AG04450 (cell line): ENCODE results near the gene FRMD4A. TPM values are rescaled to one million over a fixed set of nuclear protein-coding genes. Genes with fewer than 3 reads are reported as not detected.

Source experiments
- CTCF ChIA-PET: fragments of 300-600, 350-600 bp; formaldehyde crosslinking; extraction: SDS; loops from one replicate; lab custom pipeline; 2022; ENCODE audit warnings: antibody characterized with exemption, inconsistent platforms; lab: Charles Lee
- POLR2A ChIA-PET: fragments of 350-600 bp; formaldehyde crosslinking; extraction: SDS; loops from one replicate; lab custom pipeline; 2021; ENCODE audit warnings: antibody characterized with exemption, inconsistent platforms; lab: Yijun Ruan, JAX
- DNase-seq: peaks from one replicate; pipeline ENCODE4 v3.0.0-alpha.2; 2011; ENCODE audit warnings: low read depth, low spot score
- H3K27ac ChIP-seq: one replicate; pipeline ENCODE4 v1.5.1; 2012; ENCODE audit warnings: low read depth, low read length, control low read depth
- H3K27me3 ChIP-seq: one replicate; pipeline ENCODE4 v1.6.0; 2012; ENCODE audit warnings: low read length; ENCODE audit not compliant: control insufficient read depth, insufficient read depth
- H3K4me3 ChIP-seq: 2 replicates; pipeline ENCODE4 v1.5.1; 2011; ENCODE audit warnings: mild to moderate bottlenecking, low read depth, low read length, control low read depth
- H3K9me3 ChIP-seq: 2 replicates; pipeline ENCODE4 v1.5.1; 2012; ENCODE audit warnings: low read length; ENCODE audit not compliant: control insufficient read depth, insufficient read depth
- polyA plus RNA-seq: library from polyadenylated mRNA; depleted of rRNA; stranded (reverse); fragments of >200 nt; gene quantifications from 2 replicates; pipeline ENCODE4 v1.2.3, GENCODE V29; 2011
- TF ChIP-seq, protein P1 (sequence below): IDR thresholded peaks from 2 replicates; pipeline ENCODE4 v1.5.1; 2011; ENCODE audit warnings: low read depth, low read length, control low read depth, inconsistent platforms

Gene FRMD4A
- polyA plus RNA-seq, 1 experiment: 45.7 TPM

DNA sequence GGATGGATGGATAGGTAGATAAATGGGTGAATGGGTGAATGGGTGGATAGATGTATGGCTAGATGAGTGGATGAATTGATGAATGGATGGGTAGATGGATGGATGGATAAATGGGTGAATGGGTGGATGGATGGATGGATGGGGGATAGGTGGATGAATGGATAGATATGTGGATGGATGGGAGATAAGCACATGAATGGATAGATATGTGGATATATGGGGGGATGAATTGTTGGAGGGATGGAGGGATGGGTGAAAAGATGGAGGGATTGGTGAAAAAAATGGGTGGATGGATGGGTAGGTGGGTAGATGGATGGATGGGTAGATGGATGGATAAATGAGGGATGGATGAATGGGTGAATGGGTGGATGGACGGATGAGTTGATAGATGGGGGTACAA, 196.4 kb downstream of the FRMD4A start:
- TF ChIP-seq, protein P1, sequence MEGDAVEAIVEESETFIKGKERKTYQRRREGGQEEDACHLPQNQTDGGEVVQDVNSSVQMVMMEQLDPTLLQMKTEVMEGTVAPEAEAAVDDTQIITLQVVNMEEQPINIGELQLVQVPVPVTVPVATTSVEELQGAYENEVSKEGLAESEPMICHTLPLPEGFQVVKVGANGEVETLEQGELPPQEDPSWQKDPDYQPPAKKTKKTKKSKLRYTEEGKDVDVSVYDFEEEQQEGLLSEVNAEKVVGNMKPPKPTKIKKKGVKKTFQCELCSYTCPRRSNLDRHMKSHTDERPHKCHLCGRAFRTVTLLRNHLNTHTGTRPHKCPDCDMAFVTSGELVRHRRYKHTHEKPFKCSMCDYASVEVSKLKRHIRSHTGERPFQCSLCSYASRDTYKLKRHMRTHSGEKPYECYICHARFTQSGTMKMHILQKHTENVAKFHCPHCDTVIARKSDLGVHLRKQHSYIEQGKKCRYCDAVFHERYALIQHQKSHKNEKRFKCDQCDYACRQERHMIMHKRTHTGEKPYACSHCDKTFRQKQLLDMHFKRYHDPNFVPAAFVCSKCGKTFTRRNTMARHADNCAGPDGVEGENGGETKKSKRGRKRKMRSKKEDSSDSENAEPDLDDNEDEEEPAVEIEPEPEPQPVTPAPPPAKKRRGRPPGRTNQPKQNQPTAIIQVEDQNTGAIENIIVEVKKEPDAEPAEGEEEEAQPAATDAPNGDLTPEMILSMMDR: no peak
- H3K27me3 ChIP-seq: peaks cover 20% of the 10 kb centered on the region
- CTCF ChIA-PET: no interaction called here
- no peak for DNase-seq
- no peak overlapping the region for H3K4me3 ChIP-seq
- H3K27ac ChIP-seq: no peak overlapping the region
- no peaks in the 10 kb centered on the region for H3K9me3 ChIP-seq
- POLR2A ChIA-PET: no interaction called here

DNA sequence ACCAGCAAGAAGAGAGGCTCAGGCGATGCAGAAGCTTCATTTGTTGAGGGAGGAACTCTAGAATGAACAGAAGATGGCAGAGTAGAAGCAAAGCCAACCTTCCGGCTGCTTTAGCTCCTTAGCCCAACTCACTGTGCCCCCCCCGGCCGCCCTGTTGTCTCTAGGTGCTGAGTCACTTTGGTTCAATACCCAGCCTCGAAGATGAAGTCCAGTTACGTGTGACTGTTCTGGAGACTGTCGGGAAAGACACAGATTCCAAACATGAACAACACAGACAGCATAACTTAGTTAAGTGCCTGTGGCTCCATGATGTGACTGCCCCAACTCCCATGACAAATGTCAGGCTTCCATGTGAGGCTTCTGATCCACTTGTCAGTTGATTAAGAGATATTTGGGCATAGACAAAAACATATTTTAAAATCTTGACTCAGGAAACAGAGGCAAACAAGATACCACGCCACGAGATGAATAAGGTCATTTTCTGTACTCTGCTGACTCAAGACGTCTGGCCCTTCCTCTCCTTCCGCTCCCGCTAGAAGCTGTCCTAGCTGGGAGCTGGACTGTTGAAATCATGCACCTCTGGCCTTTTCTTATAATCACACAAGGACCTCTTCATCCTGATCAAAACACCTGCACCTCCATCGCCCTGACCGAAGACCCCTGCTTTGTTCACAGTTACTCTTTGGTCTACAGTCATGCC, 199.3 kb downstream of the FRMD4A start:
- no peak overlapping the region for H3K4me3 ChIP-seq
- no peak for DNase-seq
- ChIA-PET POLR2A (interaction anchor here (0.5 kb wide), 1 partner anchor 126 kb away, joined by 3 read pairs; no protein-coding TSS in a partner anchor), CTCF (no interaction called here)
- peaks cover 4% of the 10 kb centered on the region; the same call in 1 of the 2 replicates for H3K9me3 ChIP-seq
- peaks cover 16% of the 10 kb centered on the region for H3K27me3 ChIP-seq
- TF ChIP-seq, protein P1: no peak
- H3K27ac ChIP-seq: no peak overlapping the region

DNA sequence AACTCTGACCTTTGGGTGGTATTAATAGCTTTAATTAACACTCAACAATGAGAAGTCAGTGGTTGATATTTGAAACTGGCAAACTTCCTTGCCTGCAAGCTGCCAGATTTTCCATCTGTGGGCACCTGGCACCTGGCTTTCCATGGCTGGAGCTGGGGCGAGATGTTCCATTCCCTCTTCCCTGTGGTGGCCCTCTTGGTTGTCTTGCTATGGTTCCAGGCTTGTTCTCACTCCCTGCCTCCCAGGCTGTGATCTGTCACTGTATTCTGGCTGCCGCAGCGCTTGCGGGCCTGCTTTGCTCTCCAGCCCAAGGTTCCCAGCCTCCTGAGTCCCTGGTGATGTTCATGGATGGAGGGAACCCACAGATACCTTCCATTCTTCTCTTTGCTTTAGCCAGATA, 201.0 kb downstream of the FRMD4A start:
- H3K27ac ChIP-seq: no peak overlapping the region
- ChIA-PET CTCF (no interaction called here), POLR2A (no interaction called here)
- no peak overlapping the region for H3K4me3 ChIP-seq
- TF ChIP-seq, protein P1: no peak
- peaks cover 4% of the 10 kb centered on the region; the same call in 1 of the 2 replicates for H3K9me3 ChIP-seq
- H3K27me3 ChIP-seq: peaks cover 12% of the 10 kb centered on the region
- DNase-seq: no peak

DNA sequence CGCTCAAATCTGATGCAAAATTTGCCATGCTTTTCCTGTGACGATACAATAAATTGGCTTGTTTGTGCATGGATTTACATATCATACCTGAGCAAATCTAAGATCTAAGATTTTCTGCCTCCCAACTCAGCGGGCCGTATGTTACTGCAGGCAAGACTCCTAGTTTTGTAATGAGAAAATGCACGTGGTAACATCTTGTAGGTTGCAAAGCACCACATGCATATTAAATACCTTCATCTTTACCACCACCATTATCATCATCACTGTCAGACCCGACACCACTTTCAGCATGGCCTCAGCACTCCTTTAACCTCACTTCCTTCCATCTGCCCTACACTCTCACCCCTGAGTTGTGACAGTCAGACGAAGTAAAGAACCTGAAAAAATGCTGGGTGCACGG, 202.2 kb downstream of the FRMD4A start:
- no peak overlapping the region for H3K27ac ChIP-seq
- ChIA-PET CTCF (no interaction called here), POLR2A (no interaction called here)
- peaks cover 4% of the 10 kb centered on the region; the same call in 1 of the 2 replicates for H3K9me3 ChIP-seq
- H3K4me3 ChIP-seq: no peak overlapping the region
- H3K27me3 ChIP-seq: peaks cover 2% of the 10 kb centered on the region
- DNase-seq: no peak
- TF ChIP-seq, protein P1: no peak

DNA sequence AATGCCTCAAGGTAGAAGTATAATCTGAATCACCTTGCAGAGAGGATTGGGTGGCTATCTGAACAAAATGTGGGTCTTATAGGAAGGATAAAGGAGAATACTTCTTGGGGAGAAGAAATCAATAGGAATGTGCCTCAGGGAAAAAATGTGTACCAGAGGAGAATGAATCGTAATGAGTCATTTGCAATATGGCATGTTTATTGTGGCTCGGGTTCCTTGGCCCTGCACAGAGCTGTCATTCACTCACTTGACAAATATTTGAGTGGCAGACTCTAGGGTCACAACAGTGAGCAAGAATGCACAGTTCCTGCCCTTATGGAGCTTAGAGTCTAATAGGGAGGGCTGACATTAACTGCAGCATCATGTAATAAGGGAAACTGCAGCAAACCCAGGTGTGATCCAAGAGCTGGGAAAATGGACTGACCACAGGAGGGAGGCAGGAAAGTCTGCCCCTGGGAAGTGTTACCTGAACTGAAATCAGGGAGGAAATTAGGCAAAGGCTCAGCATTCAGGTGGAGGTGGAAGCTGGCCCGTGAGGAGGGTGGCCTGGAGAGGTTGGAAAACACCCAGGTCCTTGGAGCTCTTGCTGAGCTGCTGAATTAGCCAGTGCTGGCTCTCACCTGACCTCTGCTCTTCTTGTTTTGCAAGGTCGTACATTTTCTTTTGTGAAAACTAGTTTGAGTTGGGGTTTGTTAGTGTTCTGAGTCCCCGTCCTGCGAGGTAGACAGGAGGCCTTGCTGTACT, 203.9 kb downstream of the FRMD4A start:
- Histone ChIP-seq H3K9me3 (peaks cover 4% of the 10 kb centered on the region; the same call in 1 of the 2 replicates), H3K27me3 (no peaks in the 10 kb centered on the region), H3K27ac (peak overlapping the region; percentile 2), H3K4me3 (no peak overlapping the region)
- ChIA-PET CTCF (no interaction called here), POLR2A (no interaction called here)
- TF ChIP-seq, protein P1: no peak
- no peak for DNase-seq
